ENCODE results near the gene SUGP2. TPM values are rescaled to one million over a fixed set of nuclear protein-coding genes. Genes with fewer than 3 reads are reported as not detected.

SUGP2 gene
- polyA plus RNA-seq, 1 donor from 2014 or later = 204 TPM

DNA sequence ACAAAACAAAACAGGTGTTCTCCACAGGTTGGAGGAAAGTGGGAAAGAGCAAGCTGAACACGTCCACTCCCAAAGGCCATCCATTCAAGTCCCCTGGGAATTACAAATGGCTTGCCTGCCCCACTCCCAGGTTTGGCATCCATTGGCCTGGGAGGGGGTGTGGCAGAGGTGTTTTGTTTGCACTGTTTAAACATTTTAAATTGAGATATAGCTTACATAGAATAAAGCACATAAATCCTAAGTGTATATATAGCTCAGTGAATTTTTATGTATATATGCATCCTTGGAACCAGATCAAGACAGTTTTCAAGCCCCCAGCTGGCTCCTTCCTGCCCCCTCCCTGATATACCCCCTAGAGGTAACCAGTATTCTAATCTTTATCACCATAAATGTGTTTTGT is 43.2 kb upstream of the SUGP2 start:
- Histone ChIP-seq H4K20me1 (ENCODE audit: insufficient read depth) (no peaks in the 10 kb centered on the region), H3F3A (ENCODE audit: insufficient read depth, low read length, poor library complexity, severe bottlenecking) (no peaks in the 10 kb centered on the region), H3K9me2 (ENCODE audit: insufficient read depth, low read length) (no peaks in the 10 kb centered on the region), H3K9ac (ENCODE audit: low read length) (no peak overlapping the region), H3K27ac (ENCODE audit: low read length) (no peak overlapping the region), H3K79me2 (replicated peaks; ENCODE audit: insufficient read depth, low read length) (no peaks in the 10 kb centered on the region), H3K4me2 (ENCODE audit: low read length) (no peak overlapping the region), H2AFZ (ENCODE audit: low read depth, low read length) (no peak overlapping the region), H3K4me3 (ENCODE audit: low read length) (no peak overlapping the region), H3K27me3 (ENCODE audit: insufficient read depth, low read depth, low read length) (no peaks in the 10 kb centered on the region), H3K36me3 (ENCODE audit: insufficient read depth, low read length) (no peaks in the 10 kb centered on the region), H3K9me3 (ENCODE audit: low read length) (no peaks in the 10 kb centered on the region)
- no peak for TF ChIP-seq SMC3 (conservative IDR thresholded peaks at IDR 0.05; ENCODE audit: poor library complexity)
- TF ChIP-seq, protein P1, sequence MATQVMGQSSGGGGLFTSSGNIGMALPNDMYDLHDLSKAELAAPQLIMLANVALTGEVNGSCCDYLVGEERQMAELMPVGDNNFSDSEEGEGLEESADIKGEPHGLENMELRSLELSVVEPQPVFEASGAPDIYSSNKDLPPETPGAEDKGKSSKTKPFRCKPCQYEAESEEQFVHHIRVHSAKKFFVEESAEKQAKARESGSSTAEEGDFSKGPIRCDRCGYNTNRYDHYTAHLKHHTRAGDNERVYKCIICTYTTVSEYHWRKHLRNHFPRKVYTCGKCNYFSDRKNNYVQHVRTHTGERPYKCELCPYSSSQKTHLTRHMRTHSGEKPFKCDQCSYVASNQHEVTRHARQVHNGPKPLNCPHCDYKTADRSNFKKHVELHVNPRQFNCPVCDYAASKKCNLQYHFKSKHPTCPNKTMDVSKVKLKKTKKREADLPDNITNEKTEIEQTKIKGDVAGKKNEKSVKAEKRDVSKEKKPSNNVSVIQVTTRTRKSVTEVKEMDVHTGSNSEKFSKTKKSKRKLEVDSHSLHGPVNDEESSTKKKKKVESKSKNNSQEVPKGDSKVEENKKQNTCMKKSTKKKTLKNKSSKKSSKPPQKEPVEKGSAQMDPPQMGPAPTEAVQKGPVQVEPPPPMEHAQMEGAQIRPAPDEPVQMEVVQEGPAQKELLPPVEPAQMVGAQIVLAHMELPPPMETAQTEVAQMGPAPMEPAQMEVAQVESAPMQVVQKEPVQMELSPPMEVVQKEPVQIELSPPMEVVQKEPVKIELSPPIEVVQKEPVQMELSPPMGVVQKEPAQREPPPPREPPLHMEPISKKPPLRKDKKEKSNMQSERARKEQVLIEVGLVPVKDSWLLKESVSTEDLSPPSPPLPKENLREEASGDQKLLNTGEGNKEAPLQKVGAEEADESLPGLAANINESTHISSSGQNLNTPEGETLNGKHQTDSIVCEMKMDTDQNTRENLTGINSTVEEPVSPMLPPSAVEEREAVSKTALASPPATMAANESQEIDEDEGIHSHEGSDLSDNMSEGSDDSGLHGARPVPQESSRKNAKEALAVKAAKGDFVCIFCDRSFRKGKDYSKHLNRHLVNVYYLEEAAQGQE (IDR thresholded peaks at IDR 0.05; ENCODE audit: borderline replicate concordance) = no peak
- no peak for TF ChIP-seq MXI1 (conservative IDR thresholded peaks at IDR 0.05; ENCODE audit: poor library complexity, severe bottlenecking)
- TF ChIP-seq, protein P2, sequence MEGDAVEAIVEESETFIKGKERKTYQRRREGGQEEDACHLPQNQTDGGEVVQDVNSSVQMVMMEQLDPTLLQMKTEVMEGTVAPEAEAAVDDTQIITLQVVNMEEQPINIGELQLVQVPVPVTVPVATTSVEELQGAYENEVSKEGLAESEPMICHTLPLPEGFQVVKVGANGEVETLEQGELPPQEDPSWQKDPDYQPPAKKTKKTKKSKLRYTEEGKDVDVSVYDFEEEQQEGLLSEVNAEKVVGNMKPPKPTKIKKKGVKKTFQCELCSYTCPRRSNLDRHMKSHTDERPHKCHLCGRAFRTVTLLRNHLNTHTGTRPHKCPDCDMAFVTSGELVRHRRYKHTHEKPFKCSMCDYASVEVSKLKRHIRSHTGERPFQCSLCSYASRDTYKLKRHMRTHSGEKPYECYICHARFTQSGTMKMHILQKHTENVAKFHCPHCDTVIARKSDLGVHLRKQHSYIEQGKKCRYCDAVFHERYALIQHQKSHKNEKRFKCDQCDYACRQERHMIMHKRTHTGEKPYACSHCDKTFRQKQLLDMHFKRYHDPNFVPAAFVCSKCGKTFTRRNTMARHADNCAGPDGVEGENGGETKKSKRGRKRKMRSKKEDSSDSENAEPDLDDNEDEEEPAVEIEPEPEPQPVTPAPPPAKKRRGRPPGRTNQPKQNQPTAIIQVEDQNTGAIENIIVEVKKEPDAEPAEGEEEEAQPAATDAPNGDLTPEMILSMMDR (IDR thresholded peaks at IDR 0.05; ENCODE audit: poor library complexity, severe bottlenecking) = no peak
- no peak for TF ChIP-seq TAF1 (IDR thresholded peaks at IDR 0.05; ENCODE audit: low read depth)
- no peak for TF ChIP-seq POLR2AphosphoS5 (IDR thresholded peaks at IDR 0.05)
- no peak for TF ChIP-seq EP300 (conservative IDR thresholded peaks at IDR 0.05; ENCODE audit: poor library complexity, severe bottlenecking)
- TF ChIP-seq RAD21 (conservative IDR thresholded peaks at IDR 0.05) = no peak
- no peak for TF ChIP-seq EZH2 (IDR thresholded peaks at IDR 0.05; ENCODE audit: borderline replicate concordance, insufficient read depth, low read length, poor library complexity, severe bottlenecking)

DNA sequence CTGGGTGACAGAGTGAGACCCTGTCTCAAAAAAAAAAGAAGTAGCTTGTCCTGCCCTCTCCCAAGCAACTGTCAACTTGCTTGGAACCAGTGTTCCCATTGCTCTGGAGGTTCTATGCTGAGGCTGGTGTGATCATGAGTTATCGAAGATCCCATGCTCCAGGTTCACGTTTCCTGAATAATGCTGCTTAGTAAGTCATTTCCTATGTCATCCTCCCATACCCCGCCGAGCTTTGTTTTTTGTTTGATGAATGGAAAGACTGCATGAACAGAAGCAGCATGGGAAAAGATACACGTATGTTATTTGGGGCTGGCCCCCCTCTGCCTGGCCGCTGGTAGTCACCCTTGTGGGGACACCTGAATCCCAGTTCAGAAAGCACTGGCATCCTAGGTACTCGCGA is 41.8 kb upstream of the SUGP2 start:
- TF ChIP-seq EZH2 (IDR thresholded peaks at IDR 0.05; ENCODE audit: borderline replicate concordance, insufficient read depth, low read length, poor library complexity, severe bottlenecking) (no peak), RAD21 (conservative IDR thresholded peaks at IDR 0.05) (no peak), TAF1 (IDR thresholded peaks at IDR 0.05; ENCODE audit: low read depth) (no peak), POLR2AphosphoS5 (IDR thresholded peaks at IDR 0.05) (no peak), SMC3 (conservative IDR thresholded peaks at IDR 0.05; ENCODE audit: poor library complexity) (no peak), EP300 (conservative IDR thresholded peaks at IDR 0.05; ENCODE audit: poor library complexity, severe bottlenecking) (no peak), MXI1 (conservative IDR thresholded peaks at IDR 0.05; ENCODE audit: poor library complexity, severe bottlenecking) (no peak)
- TF ChIP-seq, protein P2 (IDR thresholded peaks at IDR 0.05; ENCODE audit: poor library complexity, severe bottlenecking) = no peak
- TF ChIP-seq, protein P1 (IDR thresholded peaks at IDR 0.05; ENCODE audit: borderline replicate concordance) = no peak
- no peaks in the 10 kb centered on the region for H3K79me2 ChIP-seq (replicated peaks; ENCODE audit: insufficient read depth, low read length)
- no peaks in the 10 kb centered on the region for H3F3A ChIP-seq (ENCODE audit: insufficient read depth, low read length, poor library complexity, severe bottlenecking)
- no peak overlapping the region for H3K4me2 ChIP-seq (ENCODE audit: low read length)
- no peak overlapping the region for H2AFZ ChIP-seq (ENCODE audit: low read depth, low read length)
- H3K36me3 ChIP-seq (ENCODE audit: insufficient read depth, low read length) = no peaks in the 10 kb centered on the region
- no peaks in the 10 kb centered on the region for H3K9me3 ChIP-seq (ENCODE audit: low read length)
- H4K20me1 ChIP-seq (ENCODE audit: insufficient read depth) = no peaks in the 10 kb centered on the region
- H3K9ac ChIP-seq (ENCODE audit: low read length) = no peak overlapping the region
- H3K9me2 ChIP-seq (ENCODE audit: insufficient read depth, low read length) = no peaks in the 10 kb centered on the region
- H3K4me3 ChIP-seq (ENCODE audit: low read length) = no peak overlapping the region
- no peaks in the 10 kb centered on the region for H3K27me3 ChIP-seq (ENCODE audit: insufficient read depth, low read depth, low read length)
- H3K27ac ChIP-seq (ENCODE audit: low read length) = no peak overlapping the region

All from neural cell (in vitro differentiated cells).